ENCODE results near the gene ENTPD1.
"Not testable (repeated sequence)": the region's sequence is repeated elsewhere in the genome, so short reads cannot be mapped to it uniquely, and the experiment has no call there.

Gene ENTPD1

GRCh38 chr10:95761939-95762492 is 6.1 kb downstream of the ENTPD1 start:
- no peak overlapping the region for H3K4me2 ChIP-seq
- no peak overlapping the region for H2AFZ ChIP-seq (ENCODE audit: low read depth)
- H4K20me1 ChIP-seq (ENCODE audit: insufficient read depth): no peaks in the 10 kb centered on the region
- H3K36me3 ChIP-seq (ENCODE audit: insufficient read depth): no peaks in the 10 kb centered on the region
- no peak overlapping the region for H3K4me3 ChIP-seq (IDR thresholded peaks at IDR 0.05; ENCODE audit: insufficient read depth, low read depth, low read length)
- no peak overlapping the region for H3K9ac ChIP-seq
- no peak overlapping the region for H3K27ac ChIP-seq
- no peaks in the 10 kb centered on the region for H3K27me3 ChIP-seq (ENCODE audit: insufficient read depth, low read depth)
- no peaks in the 10 kb centered on the region for H3K79me2 ChIP-seq (ENCODE audit: insufficient read depth, low read depth)
- no peak for TF ChIP-seq CTCF (conservative IDR thresholded peaks at IDR 0.05; ENCODE audit: low read depth, low read length)
- H3K4me1 ChIP-seq (ENCODE audit: low read depth, poor library complexity, severe bottlenecking): peaks cover 4% of the 10 kb centered on the region

GRCh38 chr10:95767884-95768556 is 12.1 kb downstream of the ENTPD1 start:
- H3K36me3 ChIP-seq (ENCODE audit: insufficient read depth): no peaks in the 10 kb centered on the region
- H3K4me3 ChIP-seq (IDR thresholded peaks at IDR 0.05; ENCODE audit: insufficient read depth, low read depth, low read length): no peak overlapping the region
- no peak overlapping the region for H2AFZ ChIP-seq (ENCODE audit: low read depth)
- no peak for TF ChIP-seq CTCF (conservative IDR thresholded peaks at IDR 0.05; ENCODE audit: low read depth, low read length)
- H3K4me1 ChIP-seq (ENCODE audit: low read depth, poor library complexity, severe bottlenecking): no peaks in the 10 kb centered on the region
- no peak overlapping the region for H3K27ac ChIP-seq
- no peaks in the 10 kb centered on the region for H4K20me1 ChIP-seq (ENCODE audit: insufficient read depth)
- no peaks in the 10 kb centered on the region for H3K27me3 ChIP-seq (ENCODE audit: insufficient read depth, low read depth)
- H3K4me2 ChIP-seq: no peak overlapping the region
- no peak overlapping the region for H3K9ac ChIP-seq
- H3K79me2 ChIP-seq (ENCODE audit: insufficient read depth, low read depth): no peaks in the 10 kb centered on the region

GRCh38 chr10:95770084-95770720 is 14.2 kb downstream of the ENTPD1 start:
- H3K9ac ChIP-seq: no peak overlapping the region
- no peaks in the 10 kb centered on the region for H3K79me2 ChIP-seq (ENCODE audit: insufficient read depth, low read depth)
- H3K4me3 ChIP-seq (IDR thresholded peaks at IDR 0.05; ENCODE audit: insufficient read depth, low read depth, low read length): no peak overlapping the region
- H3K27ac ChIP-seq: no peak overlapping the region
- H2AFZ ChIP-seq (ENCODE audit: low read depth): no peak overlapping the region
- no peaks in the 10 kb centered on the region for H4K20me1 ChIP-seq (ENCODE audit: insufficient read depth)
- H3K36me3 ChIP-seq (ENCODE audit: insufficient read depth): no peaks in the 10 kb centered on the region
- no peaks in the 10 kb centered on the region for H3K27me3 ChIP-seq (ENCODE audit: insufficient read depth, low read depth)
- no peak overlapping the region for H3K4me2 ChIP-seq
- no peaks in the 10 kb centered on the region for H3K4me1 ChIP-seq (ENCODE audit: low read depth, poor library complexity, severe bottlenecking)
- TF ChIP-seq CTCF (conservative IDR thresholded peaks at IDR 0.05; ENCODE audit: low read depth, low read length): no peak

DNA sequence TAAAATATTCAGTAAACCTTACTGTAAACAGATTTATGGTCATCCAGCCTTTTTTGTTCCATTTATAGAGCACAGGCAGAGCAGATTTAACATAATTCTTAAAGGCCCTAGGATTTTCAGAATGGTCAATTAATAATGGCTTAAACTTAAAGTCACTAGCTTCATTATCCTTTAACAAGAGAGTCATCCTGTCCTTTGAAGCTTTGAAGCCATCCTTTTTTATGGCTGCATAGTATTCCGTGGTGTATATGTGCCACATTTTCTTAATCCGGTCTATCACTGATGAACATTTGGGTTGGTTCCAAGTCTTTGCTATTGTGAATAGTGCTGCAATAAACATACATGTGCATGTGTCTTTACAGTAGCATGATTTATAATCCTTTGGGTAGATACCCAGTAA is 17.5 kb downstream of the ENTPD1 start:
- not testable (repeated sequence) for H3K79me2 ChIP-seq (ENCODE audit: insufficient read depth, low read depth); H3K36me3 ChIP-seq (ENCODE audit: insufficient read depth); H3K4me2 ChIP-seq; H3K4me3 ChIP-seq (IDR thresholded peaks at IDR 0.05; ENCODE audit: insufficient read depth, low read depth, low read length); H3K27ac ChIP-seq; H3K27me3 ChIP-seq (ENCODE audit: insufficient read depth, low read depth); H3K9ac ChIP-seq; H2AFZ ChIP-seq (ENCODE audit: low read depth); H3K4me1 ChIP-seq (ENCODE audit: low read depth, poor library complexity, severe bottlenecking); H4K20me1 ChIP-seq (ENCODE audit: insufficient read depth)

DNA sequence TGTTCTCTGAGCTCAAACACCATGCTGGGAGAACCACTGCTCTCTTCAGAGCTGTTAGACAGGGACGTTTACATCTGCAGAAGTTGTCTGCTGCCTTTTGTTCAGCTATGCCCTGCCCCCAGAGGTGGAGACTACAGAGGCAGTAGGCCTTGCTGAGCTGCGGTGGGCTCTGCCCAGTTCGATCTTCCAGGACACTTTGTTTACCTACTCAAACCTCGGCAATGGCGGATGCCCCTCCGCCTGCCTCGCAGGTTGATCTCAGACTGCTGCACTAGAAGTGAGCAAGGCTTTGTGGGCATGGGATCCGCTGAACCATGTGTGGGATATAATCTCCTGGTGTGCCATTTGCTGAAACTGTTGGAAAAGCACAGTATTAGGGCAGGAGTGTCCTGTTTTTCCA is 21.7 kb downstream of the ENTPD1 start:
- not testable (repeated sequence) for H3K27me3 ChIP-seq (ENCODE audit: insufficient read depth, low read depth); H3K36me3 ChIP-seq (ENCODE audit: insufficient read depth); H3K27ac ChIP-seq; H3K79me2 ChIP-seq (ENCODE audit: insufficient read depth, low read depth); H3K4me3 ChIP-seq (IDR thresholded peaks at IDR 0.05; ENCODE audit: insufficient read depth, low read depth, low read length); H3K9ac ChIP-seq; H3K4me2 ChIP-seq; H4K20me1 ChIP-seq (ENCODE audit: insufficient read depth); H3K4me1 ChIP-seq (ENCODE audit: low read depth, poor library complexity, severe bottlenecking); H2AFZ ChIP-seq (ENCODE audit: low read depth)
